Progenitor cell of endocrine pancreas (in vitro differentiated cells): ENCODE measurements around the gene ANXA3. TPM values are rescaled to one million over a fixed set of nuclear protein-coding genes. Genes with fewer than 3 reads are reported as not detected.
"Not testable (repeated sequence)": the region's sequence is repeated elsewhere in the genome, so short reads cannot be mapped to it uniquely, and the experiment has no call there.

ENCODE experiments used
- DNase-seq: peaks from one replicate; pipeline ENCODE4 v3.0.0; 2021; ENCODE audit warnings: low spot score; ENCODE audit not compliant: unreplicated experiment
- H3K27ac Mint-ChIP-seq: 2 replicates; pipeline ENCODE4 v1.8.0; 2021; ENCODE audit warnings: mild to moderate bottlenecking, moderate library complexity, mixed read lengths
- H3K27me3 Mint-ChIP-seq: 2 replicates; pipeline ENCODE4 v1.8.0; 2021; ENCODE audit warnings: mixed read lengths
- H3K36me3 Mint-ChIP-seq: 2 replicates; pipeline ENCODE4 v1.8.0; 2022; ENCODE audit warnings: mixed read lengths; ENCODE audit not compliant: insufficient read depth
- H3K4me1 Mint-ChIP-seq: 2 replicates; pipeline ENCODE4 v1.8.0; 2021; ENCODE audit warnings: low read depth, mixed read lengths
- H3K4me3 Mint-ChIP-seq: 2 replicates; pipeline ENCODE4 v1.8.0; 2021; ENCODE audit warnings: low read depth, mild to moderate bottlenecking, moderate library complexity, mixed read lengths
- H3K9me3 Mint-ChIP-seq: 2 replicates; pipeline ENCODE4 v1.8.0; 2021; ENCODE audit warnings: low read depth, mixed read lengths
- CTCF ChIP-seq: fragments of 200-600 bp; sonication (generic); IDR thresholded peaks from one replicate; pipeline ENCODE4 v1.5.0; 2021; ENCODE audit warnings: antibody characterized with exemption, mild to moderate bottlenecking; ENCODE audit not compliant: unreplicated experiment
- long read RNA-seq: library from polyadenylated mRNA; unstranded; transcript quantifications from one replicate; pipeline ENCODE4 v2.0.0, GENCODE V29; 2020
- total RNA-seq: library from RNA; stranded (reverse); gene quantifications from 2 replicates; pipeline ENCODE4 v1.2.1, GENCODE V29; 2021

The ANXA3 gene
- total RNA-seq = 108 and 123 TPM in 2 replicates
- long read RNA-seq, transcript ANXA3-201 (13 exons, 1,657 nt) = major isoform, 407 of 652 reads
- long read RNA-seq, partial matches to known transcripts = 75 of 652 reads
- long read RNA-seq, other reads (novel, unspliced or antisense) = 165 of 652 reads

GRCh38 chr4:78551420-78552351, at the start of gene ANXA3:
Gene ANXA3, plus strand, starts transcription at chr4:78551770. Its CDS starts 2,704 bp downstream, at chr4:78554474.
- no peaks in the 10 kb centered on the region for H3K9me3 Mint-ChIP-seq
- peak; percentile 49 for DNase-seq
- H3K36me3 Mint-ChIP-seq = peaks cover 19% of the 10 kb centered on the region
- H3K27ac Mint-ChIP-seq = peak within 1 kb of the TSS; percentile 99
- H3K27me3 Mint-ChIP-seq = peaks cover 7% of the 10 kb centered on the region
- peaks cover 38% of the 10 kb centered on the region for H3K4me1 Mint-ChIP-seq
- no peak for TF ChIP-seq CTCF
- H3K4me3 Mint-ChIP-seq = peak within 1 kb of the TSS; percentile 87

GRCh38 chr4:78506260-78506659, 45.3 kb upstream of the ANXA3 start:
- Mint-ChIP-seq H3K4me1 (peaks cover 12% of the 10 kb centered on the region), H3K36me3 (peaks cover 60% of the 10 kb centered on the region)
- H3K4me3 Mint-ChIP-seq, H3K9me3 Mint-ChIP-seq, H3K27ac Mint-ChIP-seq, DNase-seq, H3K27me3 Mint-ChIP-seq: not testable (repeated sequence)

GRCh38 chr4:78509043-78509442, 42.5 kb upstream of the ANXA3 start:
- no peak for DNase-seq
- peaks cover 6% of the 10 kb centered on the region for H3K4me1 Mint-ChIP-seq
- no peak overlapping the region for H3K27ac Mint-ChIP-seq
- no peak overlapping the region for H3K4me3 Mint-ChIP-seq
- H3K27me3 Mint-ChIP-seq = no peaks in the 10 kb centered on the region
- H3K9me3 Mint-ChIP-seq = no peaks in the 10 kb centered on the region
- TF ChIP-seq CTCF = no peak
- peaks cover 32% of the 10 kb centered on the region for H3K36me3 Mint-ChIP-seq

GRCh38 chr4:78510108-78510507, 41.5 kb upstream of the ANXA3 start:
- no peaks in the 10 kb centered on the region for H3K9me3 Mint-ChIP-seq

GRCh38 chr4:78510681-78511080, 40.9 kb upstream of the ANXA3 start:
- no peak for DNase-seq
- H3K27me3 Mint-ChIP-seq = no peaks in the 10 kb centered on the region
- no peak overlapping the region for H3K27ac Mint-ChIP-seq
- no peak overlapping the region for H3K4me3 Mint-ChIP-seq
- no peaks in the 10 kb centered on the region for H3K9me3 Mint-ChIP-seq
- TF ChIP-seq CTCF = no peak
- peaks cover 2% of the 10 kb centered on the region for H3K4me1 Mint-ChIP-seq
- H3K36me3 Mint-ChIP-seq = peaks cover 25% of the 10 kb centered on the region

More at GRCh38 chr4:78510108-78510507, 41.5 kb upstream of the ANXA3 start:
- H3K4me1 Mint-ChIP-seq = peaks cover 2% of the 10 kb centered on the region
- DNase-seq = no peak
- no peak overlapping the region for H3K4me3 Mint-ChIP-seq
- no peaks in the 10 kb centered on the region for H3K27me3 Mint-ChIP-seq
- no peak for TF ChIP-seq CTCF
- H3K36me3 Mint-ChIP-seq = peaks cover 26% of the 10 kb centered on the region
- no peak overlapping the region for H3K27ac Mint-ChIP-seq
